IPS-15b (cell line): ENCODE measurements around the gene PITPNM1.
A peak's percentile ranks its signal among the peaks of the same experiment; 100 is the strongest.
"Not testable (repeated sequence)": the region's sequence is repeated elsewhere in the genome, so short reads cannot be mapped to it uniquely, and the experiment has no call there.

Experiments used
- H3K27me3 ChIP-seq: one replicate; pipeline ENCODE4 v1.6.1; 2013; ENCODE audit warnings: low read length; ENCODE audit not compliant: control insufficient read depth, insufficient read depth
- H3K36me3 ChIP-seq: one replicate; pipeline ENCODE4 v1.6.1; 2013; ENCODE audit warnings: low read length; ENCODE audit not compliant: control insufficient read depth, insufficient read depth
- H3K4me1 ChIP-seq: one replicate; pipeline ENCODE4 v1.6.1; 2013; ENCODE audit warnings: mild to moderate bottlenecking, low read length; ENCODE audit not compliant: control insufficient read depth, insufficient read depth
- H3K4me3 ChIP-seq: one replicate; pipeline ENCODE4 v1.5.1; 2013; ENCODE audit warnings: low read depth, low read length
- H3K9ac ChIP-seq: one replicate; pipeline ENCODE4 v1.6.1; 2013; ENCODE audit warnings: low read depth, mild to moderate bottlenecking, low read length
- H3K9me3 ChIP-seq: one replicate; pipeline ENCODE4 v1.6.1; 2013; ENCODE audit warnings: mild to moderate bottlenecking, low read length; ENCODE audit not compliant: control insufficient read depth, insufficient read depth

PITPNM1 gene

GRCh38 chr11:67465530-67465929 lies 39.6 kb downstream of the PITPNM1 start:
- not testable (repeated sequence) for H3K27me3 ChIP-seq, H3K9ac ChIP-seq, H3K9me3 ChIP-seq, H3K36me3 ChIP-seq, H3K4me1 ChIP-seq
- peak overlapping the region; percentile 85 for H3K4me3 ChIP-seq

- peak overlapping the region; percentile 85 for H3K4me3 ChIP-seq
- no peaks in the 10 kb centered on the region for H3K36me3 ChIP-seq
- H3K9me3 ChIP-seq, result no peaks in the 10 kb centered on the region
- H3K4me1 ChIP-seq, result no peaks in the 10 kb centered on the region
- H3K9ac ChIP-seq, result peak overlapping the region; percentile 70
- H3K27me3 ChIP-seq, result no peaks in the 10 kb centered on the region
Measured at GRCh38 chr11:67465189-67465510, 40.0 kb downstream of the PITPNM1 start.

DNA sequence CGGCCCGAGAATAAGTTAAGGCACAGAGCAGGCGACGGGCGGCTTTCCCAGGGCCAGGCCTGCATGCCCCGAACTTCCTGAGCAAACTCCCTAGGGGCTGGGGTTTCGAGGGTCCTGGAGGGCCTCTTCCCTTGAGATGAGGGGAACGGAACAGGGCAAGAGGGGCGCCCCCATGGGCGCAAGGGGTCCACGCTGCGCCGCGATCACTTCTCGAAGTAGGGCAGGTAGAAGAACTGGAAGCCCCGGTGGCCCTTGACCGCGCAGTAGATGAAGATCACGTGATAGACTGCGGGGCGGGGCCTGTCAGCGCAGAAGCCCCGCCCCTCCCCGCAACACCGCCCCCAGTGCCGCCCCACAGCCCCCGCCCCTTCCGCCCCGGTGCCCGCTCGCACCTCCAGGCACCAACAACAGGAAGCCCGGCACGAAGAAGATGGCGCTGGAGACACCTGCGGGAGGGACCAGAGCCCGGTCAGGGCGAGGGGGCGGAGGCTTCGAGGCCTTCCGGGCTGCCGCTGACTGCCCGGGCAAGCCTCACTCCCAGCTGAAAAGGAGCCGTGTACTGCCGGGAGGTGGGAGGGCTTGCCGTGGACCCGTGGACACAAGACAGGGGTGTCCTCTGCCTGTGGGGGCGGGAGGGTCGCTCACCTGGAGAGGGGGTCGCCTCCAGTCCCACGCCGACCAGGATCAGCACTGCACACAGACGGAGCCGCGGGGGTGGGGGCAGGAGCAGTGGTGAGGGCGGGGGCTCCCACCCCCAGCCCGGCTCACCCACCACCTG lies 40.6 kb downstream of the PITPNM1 start:
- H3K4me1 ChIP-seq, result no peaks in the 10 kb centered on the region
- no peaks in the 10 kb centered on the region for H3K9me3 ChIP-seq
- no peaks in the 10 kb centered on the region for H3K36me3 ChIP-seq
- H3K27me3 ChIP-seq, result no peaks in the 10 kb centered on the region
- peak overlapping the region; percentile 70 for H3K9ac ChIP-seq
- H3K4me3 ChIP-seq, result peak overlapping the region; percentile 85

- Histone ChIP-seq H3K4me1 (no peaks in the 10 kb centered on the region), H3K9ac (no peak overlapping the region), H3K36me3 (no peaks in the 10 kb centered on the region), H3K27me3 (no peaks in the 10 kb centered on the region), H3K9me3 (no peaks in the 10 kb centered on the region), H3K4me3 (peak overlapping the region; percentile 43)
Measured at GRCh38 chr11:67463680-67464410, 41.3 kb downstream of the PITPNM1 start.

GRCh38 chr11:67463186-67463585 lies 42.0 kb downstream of the PITPNM1 start:
- Histone ChIP-seq H3K4me1 (no peaks in the 10 kb centered on the region), H3K4me3 (no peak overlapping the region), H3K9me3 (no peaks in the 10 kb centered on the region), H3K36me3 (no peaks in the 10 kb centered on the region), H3K9ac (no peak overlapping the region), H3K27me3 (no peaks in the 10 kb centered on the region)

- Histone ChIP-seq H3K4me1 (no peaks in the 10 kb centered on the region), H3K36me3 (no peaks in the 10 kb centered on the region), H3K4me3 (no peak overlapping the region), H3K9ac (no peak overlapping the region), H3K9me3 (no peaks in the 10 kb centered on the region), H3K27me3 (no peaks in the 10 kb centered on the region)
Measured at GRCh38 chr11:67458266-67458665, 46.9 kb downstream of the PITPNM1 start.

GRCh38 chr11:67457453-67457852 lies 47.7 kb downstream of the PITPNM1 start:
- H3K9me3 ChIP-seq, result no peaks in the 10 kb centered on the region
- H3K36me3 ChIP-seq, result no peaks in the 10 kb centered on the region
- no peak overlapping the region for H3K9ac ChIP-seq
- no peak overlapping the region for H3K4me3 ChIP-seq
- H3K27me3 ChIP-seq, result no peaks in the 10 kb centered on the region
- no peaks in the 10 kb centered on the region for H3K4me1 ChIP-seq

DNA sequence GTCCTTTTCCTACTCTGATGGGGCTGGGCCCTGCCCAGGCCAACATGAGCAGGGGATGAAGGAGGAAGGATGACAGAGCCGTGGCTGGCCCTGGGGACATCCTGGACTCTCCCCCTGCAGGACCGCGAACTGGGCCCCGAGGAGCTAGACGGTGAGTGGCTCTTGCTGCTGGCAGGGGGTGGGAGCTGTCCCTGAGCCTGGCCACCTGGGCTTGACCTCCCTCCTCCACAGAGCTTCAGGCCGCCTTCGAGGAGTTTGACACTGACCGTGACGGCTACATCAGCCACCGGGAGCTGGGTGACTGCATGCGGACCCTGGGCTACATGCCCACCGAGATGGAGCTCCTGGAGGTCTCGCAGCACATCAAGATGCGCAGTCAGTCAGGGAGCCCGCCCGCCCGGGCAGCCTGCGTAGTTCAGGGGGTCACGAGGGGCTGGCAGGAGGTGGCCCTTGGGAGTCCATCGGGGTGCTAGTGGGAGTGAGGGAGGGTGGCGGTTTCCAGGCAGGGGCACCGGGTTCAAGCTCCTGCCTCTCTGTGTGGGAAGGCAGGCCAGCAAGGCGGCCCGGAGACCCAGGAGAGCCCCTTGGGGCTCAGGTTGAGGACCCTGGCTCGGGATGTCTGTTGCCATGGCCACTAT lies 49.0 kb downstream of the PITPNM1 start:
- no peak overlapping the region for H3K9ac ChIP-seq
- H3K4me3 ChIP-seq, result no peak overlapping the region
- H3K27me3 ChIP-seq, result no peaks in the 10 kb centered on the region
- no peaks in the 10 kb centered on the region for H3K36me3 ChIP-seq
- H3K4me1 ChIP-seq, result no peaks in the 10 kb centered on the region
- no peaks in the 10 kb centered on the region for H3K9me3 ChIP-seq

- no peaks in the 10 kb centered on the region for H3K9me3 ChIP-seq
- no peaks in the 10 kb centered on the region for H3K36me3 ChIP-seq
- no peak within 1 kb of the TSS for H3K4me3 ChIP-seq
- no peaks in the 10 kb centered on the region for H3K4me1 ChIP-seq
- no peak within 1 kb of the TSS for H3K9ac ChIP-seq
- no peaks in the 10 kb centered on the region for H3K27me3 ChIP-seq
Measured at GRCh38 chr11:67455054-67455453, 50.1 kb downstream of the PITPNM1 start, which contains the start of gene CABP4. Gene CABP4 (plus strand): TSS chr11:67455354. CDS start chr11:67455424, 70 bp downstream.

DNA sequence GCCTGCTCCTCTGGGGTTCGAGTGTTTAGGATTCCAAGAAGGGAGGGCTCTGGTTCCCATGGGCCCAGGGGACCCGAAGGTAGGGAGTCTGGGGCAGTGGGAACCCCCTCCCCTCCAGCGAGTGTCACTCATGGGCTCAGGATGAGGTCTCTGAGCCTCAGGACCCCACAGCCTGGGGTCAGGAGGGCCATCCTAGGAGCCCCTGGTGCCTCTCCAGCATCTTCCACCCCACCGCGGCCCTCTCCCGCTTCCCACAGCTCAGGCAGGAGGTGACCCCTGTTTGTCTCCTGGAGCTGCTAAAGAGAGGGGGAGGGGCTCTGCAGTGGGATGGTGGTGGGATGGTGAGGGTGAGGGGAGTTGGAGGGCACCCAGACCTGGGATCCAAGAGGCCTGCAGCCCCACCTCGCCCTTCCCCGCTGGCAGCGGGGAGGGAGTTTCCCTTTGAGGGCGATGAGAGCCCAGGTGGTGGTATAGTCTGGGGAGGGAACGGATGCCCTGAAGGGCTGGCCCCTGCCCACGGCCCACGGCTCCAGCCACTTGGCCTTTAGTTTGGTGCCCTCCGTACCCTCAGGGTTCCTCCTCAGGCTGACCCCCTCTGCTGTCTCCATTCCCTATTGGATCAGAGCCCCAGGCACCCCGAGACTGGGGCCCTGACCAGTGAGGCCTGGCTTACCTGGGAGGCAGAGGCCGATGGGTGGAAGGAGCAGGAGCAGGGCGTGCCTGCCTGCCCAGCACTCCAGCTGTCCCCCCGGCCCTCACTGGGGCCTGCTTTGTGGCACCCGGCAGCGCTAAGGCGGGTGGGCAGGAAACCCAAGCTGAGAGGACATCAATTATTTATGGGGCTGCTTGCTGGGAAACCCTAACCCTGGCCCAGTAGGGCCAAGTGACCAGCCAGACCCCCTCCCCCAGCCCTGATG lies 51.1 kb downstream of the PITPNM1 start:
- no peaks in the 10 kb centered on the region for H3K27me3 ChIP-seq
- H3K4me1 ChIP-seq, result no peaks in the 10 kb centered on the region
- H3K36me3 ChIP-seq, result no peaks in the 10 kb centered on the region
- H3K9me3 ChIP-seq, result no peaks in the 10 kb centered on the region
- H3K9ac ChIP-seq, result no peak overlapping the region
- no peak overlapping the region for H3K4me3 ChIP-seq
